NCI-H345 (cell line): ENCODE data around the gene KDM5B.
"Not testable (repeated sequence)": the region's sequence is repeated elsewhere in the genome, so short reads cannot be mapped to it uniquely, and the experiment has no call there.

Experiments
- DNase-seq: peaks from one replicate; lab custom pipeline; 2025; lab: John Stamatoyannopoulos, UW

KDM5B gene

GRCh38 chr1:202812176-202813026 lies 4.2 kb upstream of the KDM5B start:
- DNase-seq: no peak

- DNase-seq: no peak
Measured at GRCh38 chr1:202811296-202812175, 3.3 kb upstream of the KDM5B start.

GRCh38 chr1:202810615-202811295 lies 2.5 kb upstream of the KDM5B start, which contains the start of gene PCAT6:
TSS of gene PCAT6 (plus strand) at chr1:202810954.
- DNase-seq: peak; percentile 97

- no peak for DNase-seq
Measured at GRCh38 chr1:202810193-202810614, 2.0 kb upstream of the KDM5B start.

GRCh38 chr1:202809597-202810159 lies 1.5 kb upstream of the KDM5B start:
- no peak for DNase-seq

GRCh38 chr1:202807451-202807925 lies 733 bp downstream of the KDM5B start:
- DNase-seq: peak; percentile 28

GRCh38 chr1:202806845-202807450 lies 1.3 kb downstream of the KDM5B start:
- peak; percentile 31 for DNase-seq

GRCh38 chr1:202805886-202806844 lies 2.1 kb downstream of the KDM5B start:
- DNase-seq: no peak

GRCh38 chr1:202804126-202804525 lies 4.1 kb downstream of the KDM5B start:
- DNase-seq: no peak

- DNase-seq: no peak
Measured at GRCh38 chr1:202802998-202803932, 5.0 kb downstream of the KDM5B start.

- DNase-seq: no peak
Measured at GRCh38 chr1:202802034-202802433, 6.2 kb downstream of the KDM5B start.

GRCh38 chr1:202801175-202801574 lies 7.0 kb downstream of the KDM5B start:
- DNase-seq: no peak

GRCh38 chr1:202800742-202801141 lies 7.5 kb downstream of the KDM5B start:
- DNase-seq: no peak

GRCh38 chr1:202798792-202799331 lies 9.4 kb downstream of the KDM5B start:
- DNase-seq: no peak

GRCh38 chr1:202798260-202798659 lies 10.0 kb downstream of the KDM5B start:
- DNase-seq: no peak

GRCh38 chr1:202796670-202797069 lies 11.6 kb downstream of the KDM5B start:
- DNase-seq: no peak

- not testable (repeated sequence) for DNase-seq
Measured at GRCh38 chr1:202794931-202795330, 13.3 kb downstream of the KDM5B start.

GRCh38 chr1:202794051-202794740 lies 14.0 kb downstream of the KDM5B start:
- DNase-seq: no peak
